Hepatocyte (in vitro differentiated cells): ENCODE results near the gene MBOAT2. TPM values are rescaled to one million over a fixed set of nuclear protein-coding genes. Genes with fewer than 3 reads are reported as not detected.

ENCODE experiments used
- DNase-seq: peaks from one replicate; pipeline ENCODE4 v3.0.0-alpha.2; 2016; ENCODE audit warnings: low spot score
- H2AFZ ChIP-seq: fragments of 200-600 bp; sonication (generic); 2 replicates; pipeline ENCODE4 v1.6.0; 2016; ENCODE audit warnings: antibody characterized with exemption, mild to moderate bottlenecking
- H3K27ac ChIP-seq: fragments of 200-600 bp; sonication (generic); 2 replicates; pipeline ENCODE4 v1.5.1; 2016; ENCODE audit warnings: mild to moderate bottlenecking
- H3K27me3 ChIP-seq: fragments of 200-600 bp; sonication (generic); 2 replicates; pipeline ENCODE4 v1.6.1; 2016
- H3K36me3 ChIP-seq: fragments of 200-600 bp; sonication (generic); replicated peaks from 2 replicates; pipeline ENCODE4 v1.5.1; 2016; ENCODE audit warnings: low read depth; ENCODE audit not compliant: insufficient read depth
- H3K4me1 ChIP-seq: fragments of 200-600 bp; sonication (generic); 2 replicates; pipeline ENCODE4 v1.5.1; 2016; ENCODE audit warnings: mild to moderate bottlenecking, moderate library complexity; ENCODE audit not compliant: insufficient read depth
- H3K4me2 ChIP-seq: fragments of 200-600 bp; sonication (generic); 2 replicates; pipeline ENCODE4 v1.6.0; 2016
- H3K4me3 ChIP-seq: fragments of 200-600 bp; sonication (generic); 2 replicates; pipeline ENCODE4 v1.5.1; 2016; ENCODE audit warnings: mild to moderate bottlenecking
- H3K79me2 ChIP-seq: fragments of 200-600 bp; sonication (generic); 2 replicates; pipeline ENCODE4 v1.6.0; 2017; ENCODE audit warnings: mild to moderate bottlenecking
- H3K9me2 ChIP-seq: fragments of 200-600 bp; sonication (generic); replicated peaks from 2 replicates; pipeline ENCODE4 v1.6.0; 2017; ENCODE audit warnings: mild to moderate bottlenecking; ENCODE audit not compliant: insufficient read depth
- H3K9me3 ChIP-seq: fragments of 200-600 bp; sonication (generic); 2 replicates; pipeline ENCODE4 v1.5.1; 2016; ENCODE audit warnings: low read depth, mild to moderate bottlenecking
- H4K20me1 ChIP-seq: fragments of 200-600 bp; sonication (generic); 2 replicates; pipeline ENCODE4 v1.6.0; 2016; ENCODE audit warnings: mild to moderate bottlenecking; ENCODE audit not compliant: insufficient read depth, poor library complexity, severe bottlenecking
- EZH2 ChIP-seq: fragments of 200-600 bp; sonication (generic); IDR thresholded peaks from 2 replicates; pipeline ENCODE4 v1.6.1; 2016; ENCODE audit warnings: antibody characterized with exemption, mild to moderate bottlenecking, borderline replicate concordance
- EZH2phosphoT487 ChIP-seq: fragments of 200-600 bp; sonication (generic); IDR thresholded peaks from one replicate; pipeline ENCODE4 v1.6.1; 2018; ENCODE audit warnings: antibody characterized with exemption, mild to moderate bottlenecking, low read depth, moderate library complexity; ENCODE audit not compliant: unreplicated experiment, severe bottlenecking
- WGBS: methylation state at CpG from one replicate; pipeline ENCODE4 v1.1.6; 2016; ENCODE audit warnings: low lambda C conversion rate; ENCODE audit errors: missing lambda C conversion rate; 5-methylcytosine and 5-hydroxymethylcytosine counted together
- polyA plus RNA-seq: library from polyadenylated mRNA; unstranded; fragments of >200 nt; fragmentation: Nextera tagmentation; extraction: Ambion mirVana; gene quantifications from 2 replicates; pipeline ENCODE4 v1.2.1, GENCODE V29; 2016
- total RNA-seq: library from RNA; depleted of rRNA; stranded (reverse); fragments of >200 nt; gene quantifications from 2 replicates; pipeline ENCODE4 v1.2.3, GENCODE V29; 2014
- TF ChIP-seq, protein P1 (sequence below): fragments of 200-600 bp; sonication (generic); IDR thresholded peaks from 2 replicates; pipeline ENCODE4 v1.5.1; 2016; ENCODE audit warnings: antibody characterized with exemption, mild to moderate bottlenecking; ENCODE audit not compliant: poor library complexity

Gene MBOAT2
- total and polyA plus RNA-seq, 2 experiments from 2014 or later, result 22.8 to 35.2 TPM

DNA sequence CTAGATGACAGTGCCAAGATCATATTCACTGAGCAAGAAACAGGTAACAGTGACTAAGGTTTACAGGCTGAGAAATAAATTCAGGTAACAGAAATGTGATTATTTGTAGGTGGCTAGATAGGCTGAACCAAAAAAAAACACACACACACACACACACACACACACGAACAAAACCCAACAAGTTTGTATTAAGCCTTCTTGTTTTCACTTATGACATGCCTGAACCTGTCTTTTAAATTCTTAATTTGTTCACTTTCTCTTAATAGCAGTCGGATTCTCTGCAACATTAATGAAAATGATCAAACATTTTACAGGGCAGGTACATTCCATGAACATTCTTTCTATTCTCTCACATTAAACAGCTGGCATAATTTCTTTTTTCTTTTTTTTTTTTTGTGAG, 147.3 kb downstream of the MBOAT2 start:
- WGBS, result 98% methylated on average over 2 of the region's 2 CpGs
- no peaks in the 10 kb centered on the region for H3K9me3 ChIP-seq
- H3K27ac ChIP-seq, result no peak overlapping the region
- no peaks in the 10 kb centered on the region for H3K79me2 ChIP-seq
- H3K9me2 ChIP-seq, result no peaks in the 10 kb centered on the region
- DNase-seq, result no peak
- H3K4me2 ChIP-seq, result no peak overlapping the region
- no peaks in the 10 kb centered on the region for H3K36me3 ChIP-seq
- H3K4me1 ChIP-seq, result no peaks in the 10 kb centered on the region
- no peaks in the 10 kb centered on the region for H3K27me3 ChIP-seq
- H2AFZ ChIP-seq, result no peak overlapping the region
- H3K4me3 ChIP-seq, result no peak overlapping the region
- TF ChIP-seq EZH2phosphoT487 (no peak), EZH2 (no peak)
- TF ChIP-seq, protein P1, sequence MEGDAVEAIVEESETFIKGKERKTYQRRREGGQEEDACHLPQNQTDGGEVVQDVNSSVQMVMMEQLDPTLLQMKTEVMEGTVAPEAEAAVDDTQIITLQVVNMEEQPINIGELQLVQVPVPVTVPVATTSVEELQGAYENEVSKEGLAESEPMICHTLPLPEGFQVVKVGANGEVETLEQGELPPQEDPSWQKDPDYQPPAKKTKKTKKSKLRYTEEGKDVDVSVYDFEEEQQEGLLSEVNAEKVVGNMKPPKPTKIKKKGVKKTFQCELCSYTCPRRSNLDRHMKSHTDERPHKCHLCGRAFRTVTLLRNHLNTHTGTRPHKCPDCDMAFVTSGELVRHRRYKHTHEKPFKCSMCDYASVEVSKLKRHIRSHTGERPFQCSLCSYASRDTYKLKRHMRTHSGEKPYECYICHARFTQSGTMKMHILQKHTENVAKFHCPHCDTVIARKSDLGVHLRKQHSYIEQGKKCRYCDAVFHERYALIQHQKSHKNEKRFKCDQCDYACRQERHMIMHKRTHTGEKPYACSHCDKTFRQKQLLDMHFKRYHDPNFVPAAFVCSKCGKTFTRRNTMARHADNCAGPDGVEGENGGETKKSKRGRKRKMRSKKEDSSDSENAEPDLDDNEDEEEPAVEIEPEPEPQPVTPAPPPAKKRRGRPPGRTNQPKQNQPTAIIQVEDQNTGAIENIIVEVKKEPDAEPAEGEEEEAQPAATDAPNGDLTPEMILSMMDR, result no peak
- no peaks in the 10 kb centered on the region for H4K20me1 ChIP-seq

DNA sequence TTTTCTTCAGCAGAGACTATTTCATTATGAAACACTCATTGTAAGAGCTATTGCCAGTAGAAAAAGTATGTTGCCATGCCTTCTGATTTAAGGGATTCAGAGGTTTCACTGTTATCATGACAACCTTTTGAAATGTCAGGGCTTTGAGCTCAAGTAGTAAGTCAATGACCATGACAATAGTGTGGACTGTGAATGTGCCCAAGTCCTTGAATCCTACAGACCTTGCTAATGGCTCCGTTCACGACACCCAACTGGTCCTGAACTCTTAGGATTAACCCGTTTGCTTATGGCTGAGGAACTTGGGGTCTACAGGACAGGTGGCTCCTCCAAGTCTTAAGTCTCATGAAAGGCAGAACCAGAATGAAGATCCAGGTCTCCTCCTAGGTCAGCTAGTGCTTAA, 148.5 kb downstream of the MBOAT2 start:
- Histone ChIP-seq H3K9me2 (no peaks in the 10 kb centered on the region), H3K4me1 (no peaks in the 10 kb centered on the region), H3K27me3 (no peaks in the 10 kb centered on the region), H3K4me3 (no peak overlapping the region), H3K36me3 (no peaks in the 10 kb centered on the region), H3K79me2 (no peaks in the 10 kb centered on the region), H3K9me3 (no peaks in the 10 kb centered on the region), H2AFZ (no peak overlapping the region), H3K27ac (no peak overlapping the region), H4K20me1 (no peaks in the 10 kb centered on the region), H3K4me2 (no peak overlapping the region)
- TF ChIP-seq, protein P1, result no peak
- no peak for TF ChIP-seq EZH2
- TF ChIP-seq EZH2phosphoT487, result no peak
- no peak for DNase-seq
- WGBS, result 96% methylated on average over 3 of the region's 3 CpGs

DNA sequence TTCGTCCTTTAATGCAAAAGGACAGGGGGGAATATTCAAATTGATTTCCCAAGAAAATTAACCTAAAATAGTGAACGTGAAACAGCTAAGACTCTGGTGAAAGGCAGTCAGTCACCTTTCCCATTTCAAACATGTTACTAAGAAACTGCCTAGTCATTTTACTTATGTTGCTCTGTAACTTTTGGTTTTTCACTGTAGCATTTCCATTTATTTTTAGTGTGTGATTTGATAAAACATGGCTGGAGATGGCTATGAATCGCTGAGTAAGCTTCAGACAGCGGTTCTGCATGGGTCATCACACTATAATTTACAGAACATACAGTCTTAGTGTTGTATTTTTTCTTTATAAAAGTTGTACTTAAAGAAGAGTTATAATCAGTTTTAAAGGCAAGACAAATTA, 150.1 kb downstream of the MBOAT2 start:
- no peak for DNase-seq
- Histone ChIP-seq H3K36me3 (no peaks in the 10 kb centered on the region), H2AFZ (no peak overlapping the region), H4K20me1 (no peaks in the 10 kb centered on the region), H3K4me3 (no peak overlapping the region), H3K27ac (no peak overlapping the region), H3K4me1 (no peaks in the 10 kb centered on the region), H3K27me3 (no peaks in the 10 kb centered on the region), H3K79me2 (no peaks in the 10 kb centered on the region), H3K4me2 (no peak overlapping the region), H3K9me3 (no peaks in the 10 kb centered on the region), H3K9me2 (no peaks in the 10 kb centered on the region)
- TF ChIP-seq EZH2 (no peak), EZH2phosphoT487 (no peak)
- TF ChIP-seq, protein P1, result no peak
- 96% methylated on average over 4 of the region's 4 CpGs for WGBS

DNA sequence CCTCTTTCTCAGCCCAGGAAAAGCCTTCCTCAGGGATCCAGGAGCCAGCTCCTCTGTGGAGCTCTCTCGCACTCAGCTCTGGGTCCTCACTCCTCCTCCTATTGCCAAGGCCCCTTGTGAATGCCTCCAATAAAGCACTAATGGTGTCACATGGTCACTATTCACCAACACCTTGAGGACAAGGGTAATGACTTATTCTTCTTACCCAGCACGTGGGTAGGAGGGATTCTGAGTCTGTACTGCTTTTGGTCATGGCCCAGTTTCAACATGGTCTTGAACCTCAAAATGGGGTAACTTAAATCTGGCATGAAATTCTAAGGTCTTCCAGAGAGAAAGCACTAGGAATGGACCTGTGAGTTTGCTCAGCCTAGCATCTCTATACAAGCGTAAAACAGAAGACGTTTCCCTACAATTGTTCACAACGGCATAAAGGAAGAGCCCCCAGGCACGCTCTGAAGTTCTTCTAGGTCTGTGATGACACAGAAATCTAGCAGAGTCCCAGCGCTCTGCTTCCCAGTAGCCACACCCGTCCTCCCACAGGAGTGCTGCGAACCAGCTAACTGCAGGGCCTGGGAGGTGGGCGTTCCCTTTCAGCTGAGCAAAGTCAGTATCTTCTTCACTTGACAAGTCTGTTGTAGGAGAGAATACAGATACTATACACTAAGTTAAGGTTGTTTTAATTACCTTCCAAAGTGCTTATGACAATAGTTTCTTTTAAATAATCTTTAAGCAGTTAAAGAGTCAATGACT, 151.5 kb downstream of the MBOAT2 start:
- Histone ChIP-seq H3K79me2 (no peaks in the 10 kb centered on the region), H3K36me3 (no peaks in the 10 kb centered on the region), H2AFZ (no peak overlapping the region), H3K9me3 (no peaks in the 10 kb centered on the region), H3K4me3 (no peak overlapping the region), H3K4me1 (no peaks in the 10 kb centered on the region), H3K9me2 (no peaks in the 10 kb centered on the region), H3K27me3 (no peaks in the 10 kb centered on the region), H3K27ac (no peak overlapping the region), H4K20me1 (no peaks in the 10 kb centered on the region), H3K4me2 (no peak overlapping the region)
- TF ChIP-seq EZH2, result no peak
- no peak for TF ChIP-seq EZH2phosphoT487
- TF ChIP-seq, protein P1, result no peak
- DNase-seq, result peak; percentile 40
- WGBS, result 60% methylated on average over 10 of the region's 10 CpGs
